Neuronal stem cell (in vitro differentiated cells): ENCODE measurements around the gene ZNHIT2.

ENCODE experiments used
- DNase-seq: peaks from one replicate; pipeline ENCODE4 v3.0.0-alpha.2; 2013; ENCODE audit warnings: low spot score
- H2AFZ ChIP-seq: one replicate; pipeline ENCODE4 v1.6.1; 2013; ENCODE audit warnings: mild to moderate bottlenecking, low read length, inconsistent platforms
- H2AK5ac ChIP-seq: 2 replicates; pipeline ENCODE4 v1.6.1; 2013; ENCODE audit warnings: low read depth, mild to moderate bottlenecking, inconsistent platforms, low read length, moderate library complexity, mixed read lengths
- H2BK120ac ChIP-seq: 2 replicates; pipeline ENCODE4 v1.6.1; 2013; ENCODE audit warnings: low read depth, mild to moderate bottlenecking, inconsistent platforms, low read length, moderate library complexity, mixed read lengths
- H2BK12ac ChIP-seq: one replicate; pipeline ENCODE4 v1.6.1; 2013; ENCODE audit warnings: low read length, inconsistent platforms
- H2BK15ac ChIP-seq: 2 replicates; pipeline ENCODE4 v1.6.1; 2013; ENCODE audit warnings: mild to moderate bottlenecking, low read length, inconsistent platforms, mixed read lengths
- H2BK5ac ChIP-seq: one replicate; pipeline ENCODE4 v1.6.1; 2013; ENCODE audit warnings: inconsistent platforms, mild to moderate bottlenecking, low read length, moderate library complexity
- H3K14ac ChIP-seq: one replicate; pipeline ENCODE4 v1.6.1; 2013; ENCODE audit warnings: low read length, inconsistent platforms
- H3K18ac ChIP-seq: 2 replicates; pipeline ENCODE4 v1.6.1; 2013; ENCODE audit warnings: low read length, inconsistent platforms
- H3K23ac ChIP-seq: 2 replicates; pipeline ENCODE4 v1.6.1; 2013; ENCODE audit warnings: low read depth, mild to moderate bottlenecking, mixed read lengths, low read length, inconsistent platforms; ENCODE audit not compliant: poor library complexity
- H3K27ac ChIP-seq: replicated peaks from 3 replicates; pipeline ENCODE4 v1.5.1; 2013; ENCODE audit warnings: low read length, inconsistent platforms
- H3K27me3 ChIP-seq, 3 experiments: 2 replicates each; pipeline ENCODE4 v1.6.1; 2013; ENCODE audit warnings: low read length in 3 of 3, mild to moderate bottlenecking in 2 of 3, inconsistent platforms in 1 of 3, low read depth in 1 of 3, mixed read lengths in 1 of 3, moderate library complexity in 1 of 3; ENCODE audit not compliant: control insufficient read depth in 3 of 3, insufficient read depth in 3 of 3
- H3K36me3 ChIP-seq, 2 donors: replicated peaks in 1 of 2; 2 replicates each; pipeline ENCODE4 v1.6.1; 2013; ENCODE audit warnings: low read length in 2 of 2; ENCODE audit not compliant: control insufficient read depth in 2 of 2, insufficient read depth in 2 of 2
- H3K4ac ChIP-seq: 2 replicates; pipeline ENCODE4 v1.6.1; 2013; ENCODE audit warnings: inconsistent platforms, mild to moderate bottlenecking, low read length, moderate library complexity
- H3K4me1 ChIP-seq, 2 donors: 1 replicate in 1 of 2; 2 replicates in 1 of 2; pipeline ENCODE4 v1.6.1; 2013; ENCODE audit warnings: low read length in 2 of 2, low read depth in 1 of 2; ENCODE audit not compliant: control insufficient read depth in 2 of 2, insufficient read depth in 1 of 2
- H3K4me2 ChIP-seq: one replicate; pipeline ENCODE4 v1.6.1; 2013; ENCODE audit warnings: mild to moderate bottlenecking, low read length, inconsistent platforms; ENCODE audit not compliant: insufficient read depth, poor library complexity, severe bottlenecking
- H3K4me3 ChIP-seq, 2 donors: 2 replicates each; pipeline ENCODE4 v1.5.1; 2013; ENCODE audit warnings: low read length in 2 of 2, mild to moderate bottlenecking in 2 of 2, inconsistent platforms in 1 of 2, moderate library complexity in 1 of 2
- H3K79me1 ChIP-seq: one replicate; pipeline ENCODE4 v1.6.1; 2013; ENCODE audit warnings: low read depth, mild to moderate bottlenecking, inconsistent platforms, low read length, moderate library complexity
- H3K9ac ChIP-seq: one replicate; pipeline ENCODE4 v1.6.1; 2013; ENCODE audit warnings: mild to moderate bottlenecking, low read depth, low read length, inconsistent platforms; ENCODE audit not compliant: poor library complexity
- H3K9me3 ChIP-seq, 2 donors: replicated peaks in 1 of 2; 2 replicates each; pipeline versions ENCODE3 to v1.6.1; 2013; ENCODE audit warnings: low read length in 2 of 2, mild to moderate bottlenecking in 2 of 2, inconsistent platforms in 1 of 2, low read depth in 1 of 2, mixed read lengths in 1 of 2, moderate library complexity in 1 of 2; ENCODE audit not compliant: control insufficient read depth in 2 of 2, insufficient read depth in 1 of 2
- H4K8ac ChIP-seq: one replicate; pipeline ENCODE4 v1.6.1; 2013; ENCODE audit warnings: low read depth, mild to moderate bottlenecking, inconsistent platforms, low read length, moderate library complexity
- H4K91ac ChIP-seq: one replicate; pipeline ENCODE4 v1.6.1; 2013; ENCODE audit warnings: low read length, low read depth, mild to moderate bottlenecking, inconsistent platforms; ENCODE audit not compliant: poor library complexity
- WGBS, 2 donors: extraction: QIAGEN DNeasy Blood & Tissue Kit; methylation state at CpG; one replicate each; pipeline ENCODE4 v1.1.7; 2013; ENCODE audit warnings: missing lambda C conversion rate in 2 of 2, mixed read lengths in 1 of 2; ENCODE audit not compliant: insufficient read length in 2 of 2, insufficient replicate concordance in 1 of 2; ENCODE audit errors: extremely low coverage in 2 of 2; 5-methylcytosine and 5-hydroxymethylcytosine counted together

Gene ZNHIT2

GRCh38 chr11:65129649-65130441, 12.3 kb upstream of the ZNHIT2 start:
- Histone ChIP-seq H3K79me1 (peaks cover 18% of the 10 kb centered on the region), H3K36me3 (peaks cover 69 to 78% of the 10 kb centered on the region in 2 donors), H3K27ac (no peak overlapping the region), H2BK120ac (no peak overlapping the region), H2BK12ac (no peak overlapping the region), H2BK15ac (no peak overlapping the region), H2BK5ac (no peak overlapping the region), H4K91ac (no peak overlapping the region), H3K9me3 (no peaks in the 10 kb centered on the region), H3K23ac (peak overlapping the region; percentile 47), H3K4ac (no peak overlapping the region), H2AK5ac (no peak overlapping the region), H3K14ac (no peak overlapping the region), H3K18ac (peak overlapping the region; percentile 39), H3K4me3 (no peak overlapping the region), H3K27me3 (no peaks in the 10 kb centered on the region), H4K8ac (peak overlapping the region; percentile 77), H3K4me1 (peaks cover 6 to 9% of the 10 kb centered on the region in 2 donors), H3K4me2 (no peak overlapping the region), H3K9ac (no peak overlapping the region), H2AFZ (no peak overlapping the region)
- WGBS, 2 donors, result no CpG with 5 or more reads among the region's 13 CpGs
- no peak for DNase-seq

- H4K8ac ChIP-seq, result no peak overlapping the region
- no peak overlapping the region for H2BK15ac ChIP-seq
- no CpG with 5 or more reads among the region's 15 CpGs for WGBS, 2 donors
- peaks cover 14% of the 10 kb centered on the region for H3K79me1 ChIP-seq
- no peak for DNase-seq
- H3K36me3 ChIP-seq, result peaks cover 71 to 91% of the 10 kb centered on the region in 2 donors
- no peak overlapping the region for H3K14ac ChIP-seq
- no peak overlapping the region for H2BK5ac ChIP-seq
- H3K4ac ChIP-seq, result no peak overlapping the region
- no peak overlapping the region for H2AK5ac ChIP-seq
- H2AFZ ChIP-seq, result no peak overlapping the region
- no peaks in the 10 kb centered on the region for H3K27me3 ChIP-seq
- H3K4me3 ChIP-seq, result no peak overlapping the region
- no peaks in the 10 kb centered on the region for H3K9me3 ChIP-seq
- H2BK120ac ChIP-seq, result no peak overlapping the region
- no peak overlapping the region for H3K18ac ChIP-seq
- no peak overlapping the region for H3K23ac ChIP-seq
- peaks cover 5 to 6% of the 10 kb centered on the region in 2 donors for H3K4me1 ChIP-seq
- no peak overlapping the region for H3K9ac ChIP-seq
- no peak overlapping the region for H2BK12ac ChIP-seq
- H3K27ac ChIP-seq, result no peak overlapping the region
- H4K91ac ChIP-seq, result no peak overlapping the region
- H3K4me2 ChIP-seq, result no peak overlapping the region
Measured at GRCh38 chr11:65128182-65129145, 11.0 kb upstream of the ZNHIT2 start.

GRCh38 chr11:65127473-65128181, 10.1 kb upstream of the ZNHIT2 start:
- Histone ChIP-seq H3K23ac (no peak overlapping the region), H2BK5ac (no peak overlapping the region), H3K14ac (no peak overlapping the region), H3K9me3 (no peaks in the 10 kb centered on the region), H3K4ac (no peak overlapping the region), H3K4me2 (no peak overlapping the region), H3K9ac (no peak overlapping the region), H3K18ac (no peak overlapping the region), H3K36me3 (peaks cover 67 to 89% of the 10 kb centered on the region in 2 donors), H3K79me1 (peaks cover 7% of the 10 kb centered on the region), H3K4me1 (peaks cover 0 to 5% of the 10 kb centered on the region in 2 donors), H3K4me3 (no peak overlapping the region), H2BK12ac (no peak overlapping the region), H4K91ac (no peak overlapping the region), H2AFZ (no peak overlapping the region), H3K27me3 (no peaks in the 10 kb centered on the region), H2BK15ac (no peak overlapping the region), H2BK120ac (no peak overlapping the region), H3K27ac (no peak overlapping the region), H4K8ac (no peak overlapping the region), H2AK5ac (no peak overlapping the region)
- no peak for DNase-seq
- no CpG with 5 or more reads among the region's 12 CpGs for WGBS, 2 donors
